ENCODE data around the gene PDZD2.

GRCh38 chr5:32103521-32103920 lies 464.6 kb downstream of the PDZD2 start:
- TF ChIP-seq, protein P1, sequence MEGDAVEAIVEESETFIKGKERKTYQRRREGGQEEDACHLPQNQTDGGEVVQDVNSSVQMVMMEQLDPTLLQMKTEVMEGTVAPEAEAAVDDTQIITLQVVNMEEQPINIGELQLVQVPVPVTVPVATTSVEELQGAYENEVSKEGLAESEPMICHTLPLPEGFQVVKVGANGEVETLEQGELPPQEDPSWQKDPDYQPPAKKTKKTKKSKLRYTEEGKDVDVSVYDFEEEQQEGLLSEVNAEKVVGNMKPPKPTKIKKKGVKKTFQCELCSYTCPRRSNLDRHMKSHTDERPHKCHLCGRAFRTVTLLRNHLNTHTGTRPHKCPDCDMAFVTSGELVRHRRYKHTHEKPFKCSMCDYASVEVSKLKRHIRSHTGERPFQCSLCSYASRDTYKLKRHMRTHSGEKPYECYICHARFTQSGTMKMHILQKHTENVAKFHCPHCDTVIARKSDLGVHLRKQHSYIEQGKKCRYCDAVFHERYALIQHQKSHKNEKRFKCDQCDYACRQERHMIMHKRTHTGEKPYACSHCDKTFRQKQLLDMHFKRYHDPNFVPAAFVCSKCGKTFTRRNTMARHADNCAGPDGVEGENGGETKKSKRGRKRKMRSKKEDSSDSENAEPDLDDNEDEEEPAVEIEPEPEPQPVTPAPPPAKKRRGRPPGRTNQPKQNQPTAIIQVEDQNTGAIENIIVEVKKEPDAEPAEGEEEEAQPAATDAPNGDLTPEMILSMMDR (conservative IDR thresholded peaks at IDR 0.05; ENCODE audit: low read length): no peak
- TF ChIP-seq EZH2phosphoT487 (IDR thresholded peaks at IDR 0.05; ENCODE audit: borderline replicate concordance): no peak

Measured in Loucy (cell line).